HAP-1 (cell line): Measurements from ENCODE around the gene KCNN3.

Experiments
- DNase-seq, 2 experiments: peaks; one replicate each; pipeline ENCODE4 v3.0.0-alpha.2; 2016 to 2020; ENCODE audit warnings: low spot score in 2 of 2
- H3K27me3 ChIP-seq: fragments of 250-450 bp; sonication (Bioruptor Pico); 2 replicates; pipeline ENCODE4 v1.5.1; 2020; ENCODE audit warnings: low read depth, mild to moderate bottlenecking, moderate library complexity
- H3K36me3 ChIP-seq: fragments of 250-450 bp; sonication (Bioruptor Pico); replicated peaks from 2 replicates; pipeline ENCODE4 v1.5.1; 2020; ENCODE audit warnings: mild to moderate bottlenecking
- H3K4me1 ChIP-seq: fragments of 250-450 bp; sonication (Bioruptor Pico); 2 replicates; pipeline ENCODE4 v1.5.1; 2020; ENCODE audit warnings: mild to moderate bottlenecking
- H3K4me3 ChIP-seq: fragments of 250-450 bp; sonication (Bioruptor Pico); 2 replicates; pipeline ENCODE4 v1.5.1; 2020; ENCODE audit warnings: mild to moderate bottlenecking, moderate library complexity
- H3K9me3 ChIP-seq: fragments of 250-450 bp; sonication (Bioruptor Pico); 2 replicates; pipeline ENCODE4 v1.5.1; 2020; ENCODE audit warnings: mild to moderate bottlenecking, moderate library complexity
- in situ Hi-C: fragments of 300-500 bp; cut with MboI; formaldehyde crosslinking; loops from 3 replicates; pipeline ENCODE4 v1.14.3; 2020; ENCODE audit warnings: low sequenced_read_pairs, inconsistent platforms, mixed read lengths

KCNN3 gene

DNA sequence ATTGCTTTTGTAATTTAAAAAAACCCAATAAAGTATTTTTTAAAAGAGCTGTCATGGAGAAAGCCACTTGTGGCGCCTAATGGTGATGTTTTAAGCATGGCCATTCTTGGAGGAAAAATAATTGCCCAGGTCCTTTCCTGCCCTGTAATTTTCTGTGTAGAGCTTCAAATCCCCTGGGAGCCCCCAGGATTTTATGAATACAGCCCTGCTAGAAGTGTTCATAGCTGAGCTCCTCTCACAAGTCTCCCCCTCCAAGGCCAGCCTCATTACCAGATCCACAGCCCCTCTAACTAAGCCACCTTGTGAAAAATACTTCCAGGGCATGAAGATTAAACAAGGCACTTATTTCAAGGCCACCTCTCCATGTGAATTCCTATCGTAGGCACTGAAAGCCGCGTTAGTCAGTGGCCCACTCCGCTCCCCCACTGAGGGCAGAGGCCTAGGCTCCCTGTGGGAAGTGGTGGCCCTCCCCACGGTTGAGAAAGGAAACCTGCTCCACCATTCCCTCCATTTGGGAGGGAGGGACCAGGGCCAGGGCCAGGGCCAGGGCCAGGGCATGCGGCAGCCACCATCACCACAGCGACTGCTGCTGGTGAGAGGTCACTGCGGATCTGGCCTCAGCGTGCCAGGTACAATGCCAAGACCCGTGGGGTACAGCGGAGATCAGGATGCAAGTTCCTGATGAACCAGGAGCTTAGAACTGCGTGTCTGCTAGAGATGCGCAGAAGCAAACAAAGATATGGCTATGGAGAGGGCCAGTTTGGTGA is 83.1 kb downstream of the KCNN3 start:
- peak; percentile 76 to 79 for DNase-seq
- H3K27me3 ChIP-seq: no peaks in the 10 kb centered on the region
- H3K4me3 ChIP-seq: no peak overlapping the region
- no peaks in the 10 kb centered on the region for H3K36me3 ChIP-seq
- H3K4me1 ChIP-seq: peaks cover 32% of the 10 kb centered on the region
- H3K9me3 ChIP-seq: no peaks in the 10 kb centered on the region
- in situ Hi-C loops: no loop called here

DNA sequence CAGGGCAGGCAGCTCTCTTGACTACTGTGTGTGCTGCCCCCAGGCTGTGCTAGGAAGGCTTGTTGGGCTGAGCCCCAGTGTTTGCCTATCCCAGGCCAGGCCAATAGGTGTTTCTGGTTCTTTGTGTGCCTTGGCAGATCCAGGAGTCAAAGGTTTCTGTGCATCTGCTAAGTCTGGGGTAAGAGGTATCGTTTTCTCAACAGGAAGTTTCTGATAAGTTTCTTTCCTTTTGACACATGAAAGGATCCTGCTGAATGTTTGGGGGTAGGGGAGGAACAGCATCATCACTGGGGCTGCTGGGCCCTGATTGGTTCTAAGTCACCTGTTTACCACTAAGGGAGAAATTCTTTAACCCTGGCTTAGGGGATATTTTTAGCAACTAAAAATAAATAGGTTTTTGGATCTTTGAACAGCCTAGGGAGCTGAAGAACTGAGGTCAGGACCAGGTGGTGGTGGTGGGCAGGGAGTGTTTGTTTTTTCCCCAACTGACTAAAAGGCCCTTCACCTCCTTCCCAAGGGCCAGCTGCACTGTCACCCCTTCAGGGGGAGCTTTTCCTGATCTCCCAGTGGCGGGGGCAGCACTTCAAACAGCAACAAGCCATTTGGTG is 85.1 kb downstream of the KCNN3 start:
- H3K27me3 ChIP-seq: no peaks in the 10 kb centered on the region
- no peak overlapping the region for H3K4me3 ChIP-seq
- H3K4me1 ChIP-seq: peaks cover 32% of the 10 kb centered on the region
- no peaks in the 10 kb centered on the region for H3K36me3 ChIP-seq
- DNase-seq: no peak
- in situ Hi-C loops: no loop called here
- H3K9me3 ChIP-seq: no peaks in the 10 kb centered on the region

DNA sequence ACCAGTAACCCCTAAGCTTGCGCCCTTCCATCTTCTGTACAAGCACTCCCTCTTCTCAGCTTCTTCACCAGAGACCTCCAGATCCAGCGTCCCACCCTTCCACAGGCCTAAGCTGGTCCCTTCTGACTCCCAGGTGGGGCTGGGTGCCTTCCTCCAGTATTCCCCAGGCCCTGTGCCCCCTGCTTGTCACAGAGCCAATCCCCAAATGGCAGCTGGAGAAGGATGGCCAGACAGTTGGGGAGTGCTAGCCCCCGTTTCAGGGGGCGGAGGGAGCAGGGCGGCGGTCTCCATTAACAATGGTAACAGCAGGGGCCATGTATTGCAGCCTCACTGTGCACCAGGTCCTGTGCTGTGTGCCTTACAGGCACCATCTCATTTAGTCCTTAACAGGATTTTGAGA is 85.7 kb downstream of the KCNN3 start:
- no peaks in the 10 kb centered on the region for H3K36me3 ChIP-seq
- H3K9me3 ChIP-seq: no peaks in the 10 kb centered on the region
- no peaks in the 10 kb centered on the region for H3K27me3 ChIP-seq
- H3K4me3 ChIP-seq: no peak overlapping the region
- in situ Hi-C loops: no loop called here
- DNase-seq: no peak
- H3K4me1 ChIP-seq: peaks cover 32% of the 10 kb centered on the region

DNA sequence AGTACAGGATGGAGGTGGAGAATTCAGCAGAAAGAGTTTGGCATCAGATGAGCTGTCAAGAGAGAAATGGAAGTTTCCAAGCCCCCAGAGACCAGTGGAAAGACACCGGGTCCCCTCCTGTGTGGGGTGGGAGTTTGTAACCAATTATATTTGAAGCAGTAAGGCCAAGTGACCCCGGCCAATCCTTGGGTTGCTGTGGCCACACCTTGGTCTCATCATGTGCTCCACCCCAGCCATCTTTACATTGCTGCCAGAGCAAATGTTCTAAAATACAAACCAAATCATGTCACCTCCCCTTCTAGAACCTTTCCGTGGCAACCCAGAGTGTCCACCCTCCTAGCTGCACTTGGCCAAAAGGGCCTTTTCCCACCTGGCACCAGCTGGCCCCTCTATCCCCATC is 86.1 kb downstream of the KCNN3 start:
- Histone ChIP-seq H3K27me3 (no peaks in the 10 kb centered on the region), H3K36me3 (no peaks in the 10 kb centered on the region), H3K4me1 (peaks cover 28% of the 10 kb centered on the region), H3K4me3 (no peak overlapping the region), H3K9me3 (no peaks in the 10 kb centered on the region)
- in situ Hi-C loops: no loop called here
- no peak for DNase-seq

DNA sequence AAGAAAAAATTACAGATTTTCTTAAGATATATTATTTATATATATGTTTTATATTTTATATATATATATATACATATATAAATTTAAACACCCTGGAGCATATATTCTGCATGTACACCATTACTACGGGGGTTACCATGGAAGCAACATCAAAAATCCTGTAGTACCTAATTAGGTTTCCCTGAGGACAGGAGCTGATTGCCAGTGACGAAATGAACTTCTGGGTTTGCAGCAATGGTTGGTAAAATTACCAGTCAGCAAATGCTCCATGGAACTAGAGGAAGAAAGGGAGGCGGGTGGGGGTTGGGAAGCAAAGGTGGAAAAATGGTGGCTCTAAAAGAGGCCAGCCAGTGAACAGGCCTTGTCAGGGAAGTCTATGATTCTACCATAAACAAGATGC is 89.5 kb downstream of the KCNN3 start:
- in situ Hi-C loops: no loop called here
- no peaks in the 10 kb centered on the region for H3K27me3 ChIP-seq
- no peaks in the 10 kb centered on the region for H3K36me3 ChIP-seq
- H3K4me3 ChIP-seq: no peak overlapping the region
- no peaks in the 10 kb centered on the region for H3K9me3 ChIP-seq
- DNase-seq: no peak
- peaks cover 15% of the 10 kb centered on the region for H3K4me1 ChIP-seq

DNA sequence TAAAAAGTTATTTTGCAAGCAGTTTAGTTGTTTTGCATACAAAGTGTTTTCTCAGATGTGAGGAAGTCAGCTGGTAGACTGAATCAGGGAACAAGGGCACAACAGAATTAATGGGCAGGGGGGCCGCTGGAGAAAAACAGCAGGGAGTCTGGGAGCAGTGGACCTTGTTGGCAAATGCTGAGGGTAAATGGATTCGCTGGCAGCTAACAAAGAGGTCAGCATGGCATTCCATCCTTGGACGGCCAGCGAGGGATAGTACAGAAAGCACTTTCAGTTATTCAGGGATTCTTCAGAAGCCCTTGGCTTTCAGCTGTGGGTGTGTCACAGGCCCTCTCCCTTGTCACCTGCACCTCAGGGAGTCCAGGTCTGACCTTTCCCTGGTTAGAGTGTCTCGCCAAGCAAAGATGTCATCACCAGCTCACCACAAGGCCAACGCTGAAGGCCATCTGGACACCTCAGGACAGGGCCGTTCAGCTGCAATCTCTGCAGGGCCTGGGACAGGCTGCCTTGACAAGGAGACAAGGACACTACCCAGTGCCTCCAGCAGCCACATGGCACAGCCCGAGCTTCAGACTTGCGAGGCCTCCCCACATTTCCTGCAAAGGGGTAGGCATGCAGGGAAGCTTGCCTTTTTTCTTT is 90.4 kb downstream of the KCNN3 start:
- peaks cover 15% of the 10 kb centered on the region for H3K4me1 ChIP-seq
- no peaks in the 10 kb centered on the region for H3K36me3 ChIP-seq
- no peak for DNase-seq
- no peaks in the 10 kb centered on the region for H3K27me3 ChIP-seq
- no peaks in the 10 kb centered on the region for H3K9me3 ChIP-seq
- no peak overlapping the region for H3K4me3 ChIP-seq
- in situ Hi-C loops: no loop called here

DNA sequence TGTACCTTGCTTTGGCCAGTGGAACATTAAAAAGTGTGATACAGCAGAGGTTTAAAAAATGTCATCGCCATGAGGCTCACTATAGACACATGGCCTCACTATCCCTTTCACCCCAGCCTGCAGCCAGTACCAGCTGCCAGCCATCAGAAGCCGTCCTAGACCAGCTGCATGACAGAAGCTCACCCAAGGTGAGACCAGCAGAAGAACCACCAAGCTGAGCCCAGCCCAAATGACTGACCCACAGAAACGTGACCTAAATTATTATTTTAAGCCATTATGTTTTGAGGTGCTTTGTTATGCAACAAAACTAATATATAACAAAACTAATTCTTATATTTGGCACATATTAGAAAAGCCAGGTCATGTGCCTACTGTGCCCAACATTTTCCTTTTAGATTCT is 91.1 kb downstream of the KCNN3 start:
- H3K27me3 ChIP-seq: no peaks in the 10 kb centered on the region

DNA sequence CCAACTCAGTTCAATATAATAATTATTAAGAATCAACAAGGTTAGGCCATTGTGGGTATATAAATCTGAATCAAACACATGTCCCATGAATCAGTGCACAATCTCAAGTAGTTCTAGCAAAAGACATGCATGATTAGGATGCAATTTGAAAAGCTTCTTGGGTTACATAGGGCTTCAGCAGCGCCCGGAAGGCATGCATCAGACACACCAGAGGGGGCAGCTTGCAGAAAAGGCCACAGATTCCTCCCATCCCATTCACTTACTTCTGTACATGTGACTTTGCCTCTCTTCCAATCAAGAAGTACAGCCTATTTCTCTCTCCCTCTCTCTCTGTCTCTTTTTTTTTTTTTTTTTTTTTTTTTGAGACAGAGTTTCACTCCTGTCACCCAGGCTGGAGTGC is 91.8 kb downstream of the KCNN3 start:
- Histone ChIP-seq H3K36me3 (no peaks in the 10 kb centered on the region), H3K4me1 (peaks cover 15% of the 10 kb centered on the region), H3K9me3 (no peaks in the 10 kb centered on the region), H3K27me3 (no peaks in the 10 kb centered on the region), H3K4me3 (no peak overlapping the region)
- DNase-seq: no peak
- in situ Hi-C loops: no loop called here

More for the DNA sequence above, 91.1 kb downstream of the KCNN3 start:
- in situ Hi-C loops: no loop called here
- Histone ChIP-seq H3K4me1 (peaks cover 15% of the 10 kb centered on the region), H3K4me3 (no peak overlapping the region), H3K9me3 (no peaks in the 10 kb centered on the region), H3K36me3 (no peaks in the 10 kb centered on the region)
- DNase-seq: no peak

DNA sequence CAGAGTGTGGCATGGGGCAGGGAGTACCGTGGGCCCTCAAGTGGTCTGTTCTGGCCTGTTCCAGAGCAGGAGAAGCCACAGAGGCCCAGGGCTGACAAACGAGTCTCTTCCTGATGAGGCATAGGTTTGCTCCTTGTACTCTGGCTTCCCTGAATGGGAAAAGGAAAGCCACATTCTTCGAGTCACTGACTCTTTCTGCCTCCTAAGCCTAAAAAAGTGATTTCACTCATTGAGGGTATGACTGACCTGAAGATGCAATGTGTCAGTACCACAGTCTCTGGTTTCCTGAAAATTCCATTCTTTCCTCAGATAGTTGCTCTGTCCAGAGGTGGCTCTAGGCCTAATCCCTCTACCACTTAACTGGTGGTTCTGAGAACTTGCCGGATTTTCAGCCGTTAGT is 92.3 kb downstream of the KCNN3 start:
- Histone ChIP-seq H3K36me3 (no peaks in the 10 kb centered on the region), H3K4me3 (no peak overlapping the region), H3K9me3 (no peaks in the 10 kb centered on the region), H3K27me3 (no peaks in the 10 kb centered on the region), H3K4me1 (peaks cover 15% of the 10 kb centered on the region)
- in situ Hi-C loops: no loop called here
- DNase-seq: no peak

DNA sequence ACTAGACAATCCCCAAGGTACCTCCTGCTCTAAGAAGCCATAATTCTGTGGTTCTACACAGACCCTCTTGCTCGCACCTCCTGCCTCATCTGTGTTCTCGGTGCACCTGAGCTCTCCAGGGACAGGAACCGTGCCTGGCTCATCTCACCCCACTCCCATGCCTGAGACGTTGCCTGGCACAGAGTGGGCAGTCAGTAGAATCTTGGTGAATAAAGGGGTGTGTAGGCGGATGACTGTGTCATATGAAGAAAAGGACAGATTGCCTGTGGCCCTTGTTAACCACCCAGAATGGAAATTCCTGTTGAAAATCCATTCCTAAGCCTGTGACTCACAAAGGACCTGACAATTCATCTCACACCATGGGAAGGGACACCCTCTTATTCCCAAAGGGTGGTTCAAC is 92.9 kb downstream of the KCNN3 start:
- in situ Hi-C loops: no loop called here
- H3K27me3 ChIP-seq: no peaks in the 10 kb centered on the region

DNA sequence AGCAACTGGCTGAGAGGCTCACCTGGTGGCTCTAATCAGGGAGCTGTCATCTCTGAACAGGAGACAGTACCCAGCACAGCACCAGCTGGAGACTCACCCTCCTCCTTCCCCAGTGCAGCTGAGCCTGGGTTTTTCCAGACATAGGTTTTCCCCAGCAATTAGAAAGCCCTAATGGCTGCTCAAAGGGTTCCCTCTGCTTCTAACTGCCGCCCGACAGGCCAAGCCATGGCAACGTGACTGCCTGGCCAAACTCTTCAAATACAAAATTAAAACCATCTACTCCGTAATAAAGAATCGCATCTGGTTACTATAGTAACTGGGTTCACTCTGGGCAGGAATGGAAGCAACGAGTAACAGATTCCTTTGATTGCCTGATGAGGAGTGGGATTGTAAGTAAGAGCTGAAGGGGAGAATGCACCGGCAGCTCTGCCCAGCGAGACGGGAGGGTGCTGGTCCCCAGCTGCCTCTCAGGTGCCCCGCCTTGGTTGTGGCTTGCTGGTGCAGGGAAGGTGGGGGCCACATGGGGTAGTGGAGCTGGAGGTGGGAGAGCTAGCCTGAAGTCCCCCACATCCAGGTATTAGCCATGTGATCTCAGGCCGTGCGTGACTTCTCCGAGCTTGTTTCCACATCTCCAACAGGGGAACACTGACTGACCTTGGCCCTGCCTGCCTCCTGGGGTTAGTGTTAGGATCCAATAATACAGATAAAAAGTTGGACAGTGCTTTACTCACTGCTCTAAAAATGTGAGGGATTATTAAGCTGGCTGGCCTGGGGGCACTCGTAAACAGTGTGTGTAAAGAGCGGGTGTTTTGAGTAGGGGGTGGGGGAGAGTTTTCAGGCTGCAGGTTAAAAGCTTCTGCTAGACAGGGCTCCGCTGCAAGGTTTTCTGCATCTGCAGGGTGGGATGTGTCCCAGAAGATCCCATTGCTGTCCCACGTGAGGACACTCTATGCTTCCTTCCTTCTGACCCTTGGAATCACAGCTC is 94.2 kb downstream of the KCNN3 start:
- Histone ChIP-seq H3K4me1 (peaks cover 20% of the 10 kb centered on the region), H3K36me3 (no peaks in the 10 kb centered on the region), H3K27me3 (no peaks in the 10 kb centered on the region), H3K9me3 (no peaks in the 10 kb centered on the region), H3K4me3 (no peak overlapping the region)
- in situ Hi-C loops: no loop called here
- DNase-seq: peak; percentile 69 to 81

More for the DNA sequence above, 92.9 kb downstream of the KCNN3 start:
- Histone ChIP-seq H3K36me3 (no peaks in the 10 kb centered on the region), H3K4me3 (no peak overlapping the region), H3K4me1 (peaks cover 20% of the 10 kb centered on the region), H3K9me3 (no peaks in the 10 kb centered on the region)
- no peak for DNase-seq

DNA sequence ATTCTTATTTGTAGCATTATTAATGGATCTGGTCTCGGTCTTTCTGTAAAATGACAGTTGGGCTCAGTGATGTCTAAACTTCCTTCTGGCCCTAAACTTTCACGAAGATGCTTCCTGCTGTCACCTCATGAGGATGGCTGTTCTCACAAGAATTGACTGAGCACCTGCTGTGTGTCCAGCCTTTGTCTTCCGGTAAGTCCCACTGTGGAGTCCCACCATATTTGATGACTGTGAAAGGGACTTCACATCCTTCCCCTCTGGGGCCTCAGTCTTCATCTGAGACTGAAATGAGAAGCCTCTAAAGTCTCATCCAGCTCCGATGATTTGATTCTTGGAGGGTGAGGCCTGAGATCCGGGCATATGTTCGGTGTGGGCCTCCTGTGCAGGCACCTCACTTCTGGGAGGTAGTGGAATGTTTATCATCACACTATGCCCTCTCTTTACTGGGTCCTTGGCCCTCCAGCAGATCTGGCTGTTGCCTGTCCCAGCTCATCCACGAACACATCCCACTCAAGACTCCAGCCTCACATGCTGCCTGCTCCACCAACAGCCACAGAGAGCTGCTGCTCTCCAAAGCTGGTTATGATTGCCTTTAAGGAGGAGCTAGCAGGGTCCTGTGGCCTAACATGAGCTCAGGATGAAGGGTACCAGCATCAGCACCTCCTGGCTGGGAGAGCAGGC is 95.8 kb downstream of the KCNN3 start:
- DNase-seq: no peak
- Histone ChIP-seq H3K4me1 (peaks cover 20% of the 10 kb centered on the region), H3K36me3 (no peaks in the 10 kb centered on the region), H3K9me3 (no peaks in the 10 kb centered on the region), H3K4me3 (no peak overlapping the region), H3K27me3 (no peaks in the 10 kb centered on the region)
- in situ Hi-C loops: no loop called here

DNA sequence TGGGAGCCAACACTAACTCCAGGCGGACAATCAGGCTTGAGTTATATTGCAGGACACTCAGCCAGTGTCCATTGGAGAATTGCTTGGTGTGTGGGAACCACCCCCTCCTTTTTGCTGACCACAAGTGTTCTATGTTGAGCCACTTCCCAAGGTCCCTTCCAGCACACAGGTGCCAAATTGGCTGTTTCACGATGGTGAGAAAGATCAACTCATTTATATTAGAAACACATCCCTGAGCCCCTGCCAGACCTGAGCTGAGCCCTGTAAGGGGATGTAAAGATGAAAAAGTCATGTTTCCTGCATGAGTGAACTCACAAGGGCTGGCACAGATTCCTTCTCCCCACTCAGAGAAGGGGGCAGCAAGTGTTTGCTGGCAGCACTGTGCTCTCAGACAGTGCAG is 96.5 kb downstream of the KCNN3 start:
- Histone ChIP-seq H3K9me3 (no peaks in the 10 kb centered on the region), H3K36me3 (no peaks in the 10 kb centered on the region), H3K4me1 (peaks cover 20% of the 10 kb centered on the region), H3K4me3 (no peak overlapping the region), H3K27me3 (no peaks in the 10 kb centered on the region)
- no peak for DNase-seq
- in situ Hi-C loops: no loop called here
